ENCODE data around the gene MUC2. TPM values are rescaled to one million over a fixed set of nuclear protein-coding genes. Genes with fewer than 3 reads are reported as not detected.

Gene MUC2
- total RNA-seq, 1 donor from 2014 or later, result not detected

DNA sequence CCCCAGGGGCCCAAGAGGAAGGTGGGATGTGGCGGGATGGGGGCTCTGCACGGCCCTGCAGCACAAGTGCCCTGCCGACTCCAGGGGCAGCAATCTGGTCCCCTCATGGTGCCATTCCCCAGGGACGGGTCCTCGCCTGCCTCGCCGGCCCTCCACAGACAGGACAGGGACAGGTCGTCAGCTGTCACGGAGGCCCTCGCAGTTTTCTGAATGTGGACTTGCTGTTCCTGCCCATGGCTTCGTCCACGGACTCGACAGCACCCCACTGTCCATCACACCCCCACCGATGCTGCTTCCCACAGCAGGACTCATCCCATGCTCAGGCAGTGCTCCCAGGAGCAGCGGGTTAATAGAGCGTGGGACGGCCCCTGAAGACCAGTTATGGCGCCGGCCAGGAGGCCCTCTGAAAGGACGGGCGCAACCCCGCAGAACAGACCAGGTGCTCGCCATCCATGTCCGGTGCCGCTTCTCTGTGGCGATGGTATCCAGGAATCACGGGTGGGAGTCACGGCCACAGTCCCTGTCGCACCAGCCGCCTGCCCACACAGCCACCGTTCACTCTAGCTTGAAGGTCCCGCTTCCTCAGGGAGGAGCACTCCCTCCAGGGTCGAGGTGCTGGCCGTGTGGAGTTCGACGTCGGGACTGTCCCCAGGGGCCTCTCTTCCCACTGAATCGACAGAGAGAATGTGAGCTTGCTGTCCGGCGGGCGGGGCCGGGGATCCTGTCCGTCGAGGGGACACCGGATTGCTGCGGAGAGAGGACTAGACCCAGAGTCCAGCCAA, 18.5 kb upstream of the MUC2 start:
- H3K9ac ChIP-seq, result no peak overlapping the region
- Mint-ChIP-seq H3K27me3 (ENCODE audit: insufficient read depth, low read depth) (peaks cover 5% of the 10 kb centered on the region), H3K4me3 (no peak overlapping the region), H3K4me1 (peaks cover 5% of the 10 kb centered on the region), H3K9me3 (no peaks in the 10 kb centered on the region), H3K27ac (no peak overlapping the region), H3K36me3 (no peaks in the 10 kb centered on the region)
- no peak for DNase-seq (ENCODE audit: low spot score)
- peaks cover 8% of the 10 kb centered on the region for H3K4me1 ChIP-seq
- no peaks in the 10 kb centered on the region for H3K9me3 ChIP-seq (ENCODE audit: low read depth)
- TF ChIP-seq, protein P1, sequence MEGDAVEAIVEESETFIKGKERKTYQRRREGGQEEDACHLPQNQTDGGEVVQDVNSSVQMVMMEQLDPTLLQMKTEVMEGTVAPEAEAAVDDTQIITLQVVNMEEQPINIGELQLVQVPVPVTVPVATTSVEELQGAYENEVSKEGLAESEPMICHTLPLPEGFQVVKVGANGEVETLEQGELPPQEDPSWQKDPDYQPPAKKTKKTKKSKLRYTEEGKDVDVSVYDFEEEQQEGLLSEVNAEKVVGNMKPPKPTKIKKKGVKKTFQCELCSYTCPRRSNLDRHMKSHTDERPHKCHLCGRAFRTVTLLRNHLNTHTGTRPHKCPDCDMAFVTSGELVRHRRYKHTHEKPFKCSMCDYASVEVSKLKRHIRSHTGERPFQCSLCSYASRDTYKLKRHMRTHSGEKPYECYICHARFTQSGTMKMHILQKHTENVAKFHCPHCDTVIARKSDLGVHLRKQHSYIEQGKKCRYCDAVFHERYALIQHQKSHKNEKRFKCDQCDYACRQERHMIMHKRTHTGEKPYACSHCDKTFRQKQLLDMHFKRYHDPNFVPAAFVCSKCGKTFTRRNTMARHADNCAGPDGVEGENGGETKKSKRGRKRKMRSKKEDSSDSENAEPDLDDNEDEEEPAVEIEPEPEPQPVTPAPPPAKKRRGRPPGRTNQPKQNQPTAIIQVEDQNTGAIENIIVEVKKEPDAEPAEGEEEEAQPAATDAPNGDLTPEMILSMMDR (IDR thresholded peaks at IDR 0.05), result no peak
- TF ChIP-seq EZH2 (IDR thresholded peaks at IDR 0.05) (no peak), EZH2phosphoT487 (IDR thresholded peaks at IDR 0.05) (no peak)
- H2AFZ ChIP-seq (replicated peaks), result no peak overlapping the region
- no peak overlapping the region for H3K27ac ChIP-seq
- no peaks in the 10 kb centered on the region for H3K27me3 ChIP-seq
- no peak overlapping the region for H3K4me3 ChIP-seq
- H3F3A ChIP-seq (ENCODE audit: low read depth), result no peaks in the 10 kb centered on the region
- no peak overlapping the region for H3K4me2 ChIP-seq
- no peaks in the 10 kb centered on the region for H3K36me3 ChIP-seq
- H4K20me1 ChIP-seq (ENCODE audit: low read depth), result no peaks in the 10 kb centered on the region
- H3K79me2 ChIP-seq (ENCODE audit: low read depth), result no peaks in the 10 kb centered on the region

DNA sequence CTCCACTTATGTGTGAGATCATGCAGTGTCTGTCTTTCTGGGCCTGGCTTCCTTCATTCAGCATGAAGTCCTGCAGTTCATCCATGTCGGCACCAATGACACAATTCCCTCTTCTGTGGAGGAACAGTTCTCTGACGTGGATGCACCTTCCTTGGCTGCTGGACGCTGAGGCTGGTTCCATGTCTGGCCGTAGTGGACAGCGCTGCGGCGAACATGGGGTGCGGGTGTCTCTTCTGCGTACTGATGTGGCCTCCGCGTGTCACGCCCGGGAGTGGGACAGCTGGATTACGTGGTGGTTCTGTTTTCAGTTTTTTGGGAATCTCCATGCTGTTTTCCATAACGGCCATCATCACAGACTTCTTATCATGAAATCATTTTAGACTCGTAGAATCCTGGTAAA, 16.9 kb upstream of the MUC2 start:
- H3K4me1 ChIP-seq, result peaks cover 8% of the 10 kb centered on the region

DNA sequence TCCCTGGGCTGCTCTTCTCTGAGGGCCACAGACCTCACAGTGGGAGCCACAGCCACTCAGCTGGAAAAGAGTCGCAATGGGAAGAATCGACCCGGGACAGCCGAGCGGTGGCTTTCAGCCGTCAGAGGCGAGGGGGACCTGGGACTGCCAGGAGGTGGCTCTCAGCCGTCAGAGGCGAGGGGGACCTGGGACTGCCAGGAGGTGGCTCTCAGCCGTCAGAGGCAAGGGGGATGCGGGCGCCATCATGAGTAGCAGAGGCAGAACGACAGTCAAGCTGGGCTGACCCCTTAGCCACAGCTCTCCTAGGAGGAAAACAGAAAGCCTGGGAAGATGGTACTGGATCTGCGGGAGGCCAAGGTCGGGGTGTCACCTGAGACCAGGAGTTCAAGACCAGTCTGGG, 14.9 kb upstream of the MUC2 start:
- Histone ChIP-seq H3K27me3 (no peaks in the 10 kb centered on the region), H3K36me3 (no peaks in the 10 kb centered on the region), H2AFZ (replicated peaks) (no peak overlapping the region), H3K4me3 (no peak overlapping the region), H3K79me2 (ENCODE audit: low read depth) (no peaks in the 10 kb centered on the region), H3F3A (ENCODE audit: low read depth) (no peaks in the 10 kb centered on the region), H3K9ac (no peak overlapping the region), H3K4me1 (peaks cover under 1% of the 10 kb centered on the region), H3K4me2 (no peak overlapping the region), H4K20me1 (ENCODE audit: low read depth) (no peaks in the 10 kb centered on the region), H3K9me3 (ENCODE audit: low read depth) (no peaks in the 10 kb centered on the region), H3K27ac (no peak overlapping the region)
- no peak for DNase-seq (ENCODE audit: low spot score)
- H3K27me3 Mint-ChIP-seq (ENCODE audit: insufficient read depth, low read depth), result peaks cover 10% of the 10 kb centered on the region
- peaks cover 11% of the 10 kb centered on the region for H3K9me3 Mint-ChIP-seq
- H3K36me3 Mint-ChIP-seq, result no peaks in the 10 kb centered on the region
- TF ChIP-seq EZH2 (IDR thresholded peaks at IDR 0.05) (no peak), EZH2phosphoT487 (IDR thresholded peaks at IDR 0.05) (no peak)
- TF ChIP-seq, protein P1 (IDR thresholded peaks at IDR 0.05), result no peak
- H3K4me1 Mint-ChIP-seq, result peaks cover 5% of the 10 kb centered on the region
- no peak overlapping the region for H3K27ac Mint-ChIP-seq
- H3K4me3 Mint-ChIP-seq, result no peak overlapping the region

More for the DNA sequence above, 16.9 kb upstream of the MUC2 start:
- H3K9me3 Mint-ChIP-seq, result peaks cover 8% of the 10 kb centered on the region
- no peak overlapping the region for H3K4me3 Mint-ChIP-seq
- Histone ChIP-seq H3K27me3 (no peaks in the 10 kb centered on the region), H3K4me3 (no peak overlapping the region), H3K9me3 (ENCODE audit: low read depth) (no peaks in the 10 kb centered on the region), H3F3A (ENCODE audit: low read depth) (no peaks in the 10 kb centered on the region), H4K20me1 (ENCODE audit: low read depth) (no peaks in the 10 kb centered on the region), H3K79me2 (ENCODE audit: low read depth) (no peaks in the 10 kb centered on the region), H3K27ac (no peak overlapping the region), H3K9ac (no peak overlapping the region), H2AFZ (replicated peaks) (no peak overlapping the region), H3K4me2 (no peak overlapping the region), H3K36me3 (no peaks in the 10 kb centered on the region)
- no peaks in the 10 kb centered on the region for H3K36me3 Mint-ChIP-seq
- no peak overlapping the region for H3K27ac Mint-ChIP-seq
- H3K4me1 Mint-ChIP-seq, result peaks cover 5% of the 10 kb centered on the region
- peaks cover 8% of the 10 kb centered on the region for H3K27me3 Mint-ChIP-seq (ENCODE audit: insufficient read depth, low read depth)
- no peak for TF ChIP-seq EZH2 (IDR thresholded peaks at IDR 0.05)
- TF ChIP-seq, protein P1 (IDR thresholded peaks at IDR 0.05), result no peak
- TF ChIP-seq EZH2phosphoT487 (IDR thresholded peaks at IDR 0.05), result no peak
- DNase-seq (ENCODE audit: low spot score), result no peak
